ENCODE results near the gene MCUR1.

MCUR1 gene

DNA sequence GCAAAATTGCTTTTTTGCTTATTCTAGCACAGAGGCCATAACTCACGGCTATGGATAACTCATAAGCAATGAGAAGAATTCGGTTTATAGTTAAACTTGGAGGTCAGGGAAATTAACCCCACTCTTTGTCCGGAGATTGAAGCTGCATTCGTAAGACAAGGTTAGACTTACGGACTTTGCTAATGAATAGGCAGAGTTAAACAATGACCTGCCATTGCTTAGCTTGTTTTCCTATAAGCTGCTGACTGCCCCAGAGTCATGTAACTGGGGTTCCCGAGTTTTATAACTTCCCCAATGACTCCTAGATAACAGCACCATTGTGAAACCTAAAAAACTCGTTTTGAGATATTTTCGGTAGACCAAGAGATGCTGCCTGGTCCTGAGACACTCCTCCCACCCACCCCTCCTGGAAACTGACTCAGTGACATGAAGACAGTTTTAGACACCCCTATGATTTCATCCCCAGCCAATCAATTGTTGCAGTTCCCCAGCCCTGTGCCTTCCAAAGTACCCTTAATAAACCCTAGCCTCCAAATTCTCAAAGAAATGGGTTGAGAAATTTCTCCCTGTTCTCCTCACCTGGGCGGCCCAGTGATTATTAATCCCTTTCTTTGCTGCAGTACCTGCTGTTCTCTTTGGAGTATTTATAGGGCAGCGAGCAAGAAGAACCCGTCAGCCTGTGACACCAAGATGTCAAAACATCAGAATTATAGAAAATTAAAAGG is 33.1 kb upstream of the MCUR1 start:
- DNase-seq (ENCODE audit: low spot score): no peak
- TF ChIP-seq, protein P1, sequence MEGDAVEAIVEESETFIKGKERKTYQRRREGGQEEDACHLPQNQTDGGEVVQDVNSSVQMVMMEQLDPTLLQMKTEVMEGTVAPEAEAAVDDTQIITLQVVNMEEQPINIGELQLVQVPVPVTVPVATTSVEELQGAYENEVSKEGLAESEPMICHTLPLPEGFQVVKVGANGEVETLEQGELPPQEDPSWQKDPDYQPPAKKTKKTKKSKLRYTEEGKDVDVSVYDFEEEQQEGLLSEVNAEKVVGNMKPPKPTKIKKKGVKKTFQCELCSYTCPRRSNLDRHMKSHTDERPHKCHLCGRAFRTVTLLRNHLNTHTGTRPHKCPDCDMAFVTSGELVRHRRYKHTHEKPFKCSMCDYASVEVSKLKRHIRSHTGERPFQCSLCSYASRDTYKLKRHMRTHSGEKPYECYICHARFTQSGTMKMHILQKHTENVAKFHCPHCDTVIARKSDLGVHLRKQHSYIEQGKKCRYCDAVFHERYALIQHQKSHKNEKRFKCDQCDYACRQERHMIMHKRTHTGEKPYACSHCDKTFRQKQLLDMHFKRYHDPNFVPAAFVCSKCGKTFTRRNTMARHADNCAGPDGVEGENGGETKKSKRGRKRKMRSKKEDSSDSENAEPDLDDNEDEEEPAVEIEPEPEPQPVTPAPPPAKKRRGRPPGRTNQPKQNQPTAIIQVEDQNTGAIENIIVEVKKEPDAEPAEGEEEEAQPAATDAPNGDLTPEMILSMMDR (IDR thresholded peaks at IDR 0.05; ENCODE audit: poor library complexity, severe bottlenecking): no peak
- Histone ChIP-seq H3K27me3 (ENCODE audit: insufficient read depth, poor library complexity, severe bottlenecking) (no peaks in the 10 kb centered on the region), H3K9me3 (ENCODE audit: severe bottlenecking) (no peaks in the 10 kb centered on the region), H3K36me3 (ENCODE audit: low read depth) (no peaks in the 10 kb centered on the region), H3K4me1 (ENCODE audit: insufficient read depth, poor library complexity, severe bottlenecking) (no peaks in the 10 kb centered on the region), H3K27ac (ENCODE audit: poor library complexity, severe bottlenecking) (no peak overlapping the region), H3K4me3 (ENCODE audit: severe bottlenecking) (no peak overlapping the region)
- ATAC-seq (ENCODE audit: low read depth): no peak

DNA sequence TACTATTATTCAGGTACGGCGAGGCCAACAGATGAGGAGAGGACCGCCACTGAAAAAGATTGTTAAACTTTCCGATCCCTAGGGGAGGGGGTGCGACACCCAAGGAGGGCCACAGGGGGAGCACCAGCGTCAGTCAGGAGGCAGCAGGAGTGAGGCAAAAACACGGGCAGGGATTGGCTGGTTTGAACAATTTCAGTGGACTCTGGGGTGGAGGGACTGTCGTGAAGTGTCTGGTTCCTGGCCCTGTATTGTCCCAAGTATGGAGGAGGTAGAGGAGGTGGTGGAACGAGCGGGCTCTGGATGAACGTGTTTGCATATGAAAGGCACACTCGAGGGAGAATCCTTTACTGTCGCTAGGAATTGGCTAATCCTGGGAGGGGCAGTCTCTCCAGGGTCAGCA is 32.5 kb upstream of the MCUR1 start:
- H3K36me3 ChIP-seq (ENCODE audit: low read depth): no peaks in the 10 kb centered on the region
- ATAC-seq (ENCODE audit: low read depth) (no peak), DNase-seq (ENCODE audit: low spot score) (no peak)
- TF ChIP-seq, protein P1 (IDR thresholded peaks at IDR 0.05; ENCODE audit: poor library complexity, severe bottlenecking): no peak
- no peaks in the 10 kb centered on the region for H3K27me3 ChIP-seq (ENCODE audit: insufficient read depth, poor library complexity, severe bottlenecking)
- no peaks in the 10 kb centered on the region for H3K9me3 ChIP-seq (ENCODE audit: severe bottlenecking)
- no peaks in the 10 kb centered on the region for H3K4me1 ChIP-seq (ENCODE audit: insufficient read depth, poor library complexity, severe bottlenecking)
- H3K27ac ChIP-seq (ENCODE audit: poor library complexity, severe bottlenecking): no peak overlapping the region
- no peak overlapping the region for H3K4me3 ChIP-seq (ENCODE audit: severe bottlenecking)

DNA sequence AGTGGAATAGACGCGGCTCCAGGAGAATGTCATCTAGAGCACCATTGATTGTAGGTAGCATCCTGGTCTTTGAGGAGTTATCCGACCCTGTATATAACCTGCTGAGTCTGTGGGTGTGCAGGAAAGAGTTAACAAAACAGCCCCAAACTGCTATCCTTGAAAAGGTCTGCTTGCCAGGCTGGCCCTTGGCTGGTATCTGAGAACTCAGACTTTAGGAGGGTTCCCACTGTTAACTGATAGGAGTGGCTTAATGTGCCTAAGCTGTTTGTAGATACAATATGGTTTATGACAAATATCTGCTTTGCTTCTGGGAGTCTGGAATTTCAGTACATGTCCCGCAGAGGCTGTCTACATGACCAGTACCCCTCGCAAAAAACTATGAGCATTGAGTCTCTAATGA is 27.6 kb upstream of the MCUR1 start:
- DNase-seq (ENCODE audit: low spot score): no peak

DNA sequence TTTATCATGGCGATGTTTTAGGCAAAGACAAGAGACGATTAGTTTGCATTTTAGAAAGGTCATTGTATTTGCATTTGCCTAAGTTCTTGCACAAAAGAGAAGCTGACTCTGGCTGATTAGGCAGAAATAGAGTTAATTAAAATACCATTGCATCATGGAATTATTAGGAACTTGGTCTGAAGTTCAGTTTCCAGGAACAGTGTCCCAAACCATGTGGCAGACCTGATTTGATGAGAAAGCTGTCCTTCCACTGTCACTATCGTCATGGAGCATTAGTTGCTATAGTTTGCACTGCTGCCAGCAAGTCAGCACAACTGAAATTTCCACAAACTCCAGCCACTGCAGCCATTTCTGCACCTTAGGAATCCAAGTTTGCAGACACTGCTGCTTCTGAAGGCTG is 24.3 kb upstream of the MCUR1 start:
- Histone ChIP-seq H3K4me1 (ENCODE audit: insufficient read depth, poor library complexity, severe bottlenecking) (no peaks in the 10 kb centered on the region), H3K27ac (ENCODE audit: poor library complexity, severe bottlenecking) (no peak overlapping the region), H3K27me3 (ENCODE audit: insufficient read depth, poor library complexity, severe bottlenecking) (no peaks in the 10 kb centered on the region), H3K4me3 (ENCODE audit: severe bottlenecking) (no peak overlapping the region), H3K36me3 (ENCODE audit: low read depth) (no peaks in the 10 kb centered on the region), H3K9me3 (ENCODE audit: severe bottlenecking) (no peaks in the 10 kb centered on the region)
- no peak for ATAC-seq (ENCODE audit: low read depth)
- TF ChIP-seq, protein P1 (IDR thresholded peaks at IDR 0.05; ENCODE audit: poor library complexity, severe bottlenecking): no peak
- DNase-seq (ENCODE audit: low spot score): no peak

More for the DNA sequence above, 27.6 kb upstream of the MCUR1 start:
- no peak overlapping the region for H3K27ac ChIP-seq (ENCODE audit: poor library complexity, severe bottlenecking)
- H3K27me3 ChIP-seq (ENCODE audit: insufficient read depth, poor library complexity, severe bottlenecking): no peaks in the 10 kb centered on the region
- TF ChIP-seq, protein P1 (IDR thresholded peaks at IDR 0.05; ENCODE audit: poor library complexity, severe bottlenecking): no peak
- ATAC-seq (ENCODE audit: low read depth): no peak
- no peaks in the 10 kb centered on the region for H3K9me3 ChIP-seq (ENCODE audit: severe bottlenecking)
- H3K36me3 ChIP-seq (ENCODE audit: low read depth): no peaks in the 10 kb centered on the region
- no peaks in the 10 kb centered on the region for H3K4me1 ChIP-seq (ENCODE audit: insufficient read depth, poor library complexity, severe bottlenecking)
- no peak overlapping the region for H3K4me3 ChIP-seq (ENCODE audit: severe bottlenecking)

DNA sequence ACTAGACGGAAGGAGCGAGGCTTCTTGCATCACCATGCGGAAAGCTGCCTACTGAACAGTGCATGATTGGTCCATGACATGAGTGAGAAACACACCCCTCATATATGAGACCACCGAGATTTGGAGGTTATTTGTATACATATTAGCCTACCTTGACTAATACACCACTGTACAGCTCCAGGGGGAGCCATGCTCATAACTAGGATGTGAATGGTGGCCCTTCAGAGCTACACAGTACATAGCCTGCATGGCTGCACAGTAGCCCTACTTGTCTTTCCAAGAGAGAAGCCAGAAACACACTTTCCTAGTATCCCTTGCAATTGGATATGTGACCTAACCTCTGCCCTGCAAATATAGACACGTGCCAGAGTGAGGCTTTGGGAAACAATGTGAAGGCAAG is 21.8 kb upstream of the MCUR1 start:
- H3K4me3 ChIP-seq (ENCODE audit: severe bottlenecking): no peak overlapping the region
- DNase-seq (ENCODE audit: low spot score) (no peak), ATAC-seq (ENCODE audit: low read depth) (no peak)
- no peak overlapping the region for H3K27ac ChIP-seq (ENCODE audit: poor library complexity, severe bottlenecking)
- no peaks in the 10 kb centered on the region for H3K9me3 ChIP-seq (ENCODE audit: severe bottlenecking)
- H3K4me1 ChIP-seq (ENCODE audit: insufficient read depth, poor library complexity, severe bottlenecking): no peaks in the 10 kb centered on the region
- no peaks in the 10 kb centered on the region for H3K36me3 ChIP-seq (ENCODE audit: low read depth)
- no peaks in the 10 kb centered on the region for H3K27me3 ChIP-seq (ENCODE audit: insufficient read depth, poor library complexity, severe bottlenecking)
- TF ChIP-seq, protein P1 (IDR thresholded peaks at IDR 0.05; ENCODE audit: poor library complexity, severe bottlenecking): no peak

Data from RWPE2 (cell line).